ENCODE measurements around the gene EXOG. TPM values are rescaled to one million over a fixed set of nuclear protein-coding genes. Genes with fewer than 3 reads are reported as not detected.

The EXOG gene
- total RNA-seq, 1 donor from 2014 or later, result 8.8 TPM

GRCh38 chr3:38542401-38543298, 46.5 kb downstream of the EXOG start:
- TF ChIP-seq CTCF (IDR thresholded peaks at IDR 0.05) (no peak), POLR2A (IDR thresholded peaks at IDR 0.05) (no peak), POLR2AphosphoS5 (IDR thresholded peaks at IDR 0.05; ENCODE audit: insufficient read depth in 1 of 2, low read depth in 1 of 2) (no peak)
- H3K36me3 ChIP-seq, result no peaks in the 10 kb centered on the region
- intact Hi-C loops (cut with DNase I), result no loop called here
- H3K9me3 ChIP-seq, result no peaks in the 10 kb centered on the region
- H3K27me3 ChIP-seq, result no peaks in the 10 kb centered on the region
- no peak overlapping the region for H3K4me3 ChIP-seq
- DNase-seq (ENCODE audit: extremely low spot score in 2 of 2), result no peak
- H3K4me1 ChIP-seq, result peaks cover 8% of the 10 kb centered on the region
- H3K27ac ChIP-seq, result no peak overlapping the region

DNA sequence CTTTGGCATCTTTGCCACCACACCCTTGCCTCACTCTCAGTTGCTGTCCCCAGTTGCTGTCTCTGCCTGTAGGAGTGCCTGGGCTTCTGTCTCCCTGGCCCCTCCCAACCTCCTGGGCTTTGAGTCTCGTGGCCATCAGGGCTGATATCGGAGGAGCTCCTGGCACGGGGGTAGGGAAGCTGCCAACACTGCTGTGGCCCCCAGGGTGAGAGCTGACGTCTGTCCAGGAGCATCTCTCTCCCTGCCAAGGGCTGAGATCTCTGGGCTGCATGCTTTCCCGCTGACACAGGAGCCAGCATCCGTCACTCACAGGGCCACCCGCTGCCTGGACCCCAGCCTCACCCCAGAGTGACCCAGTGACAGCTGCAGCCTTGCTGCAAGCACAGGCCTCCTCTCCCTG, 47.4 kb downstream of the EXOG start:
- Histone ChIP-seq H3K4me1 (peaks cover 8% of the 10 kb centered on the region), H3K27me3 (no peaks in the 10 kb centered on the region), H3K27ac (no peak overlapping the region), H3K4me3 (no peak overlapping the region), H3K36me3 (no peaks in the 10 kb centered on the region), H3K9me3 (no peaks in the 10 kb centered on the region)
- DNase-seq (ENCODE audit: extremely low spot score in 2 of 2), result no peak
- intact Hi-C loops (cut with DNase I), result no loop called here
- no peak for TF ChIP-seq CTCF (IDR thresholded peaks at IDR 0.05)
- TF ChIP-seq POLR2A (IDR thresholded peaks at IDR 0.05), result no peak
- TF ChIP-seq POLR2AphosphoS5 (IDR thresholded peaks at IDR 0.05; ENCODE audit: insufficient read depth in 1 of 2, low read depth in 1 of 2), result no peak

DNA sequence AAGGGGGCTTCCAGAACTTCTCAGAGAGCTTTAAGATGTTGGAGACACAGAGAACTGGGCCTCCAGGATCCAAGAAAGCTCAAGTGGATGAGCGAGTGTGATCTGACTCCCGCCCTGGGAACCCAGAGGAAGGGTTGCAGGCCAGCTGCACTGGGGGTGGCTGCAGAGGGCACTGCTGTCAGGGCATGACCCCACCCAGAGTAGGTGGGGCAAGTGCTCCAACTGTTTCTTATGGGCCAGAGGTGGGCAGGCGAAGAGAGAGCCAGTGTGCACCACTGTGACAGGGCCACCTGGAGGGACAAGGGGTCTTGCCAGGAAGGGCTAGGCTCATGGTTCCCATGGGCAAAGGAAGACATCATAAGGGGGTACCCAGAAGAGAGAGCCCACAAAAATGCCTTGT, 48.8 kb downstream of the EXOG start:
- intact Hi-C loops (cut with DNase I), result no loop called here
- no peaks in the 10 kb centered on the region for H3K9me3 ChIP-seq

DNA sequence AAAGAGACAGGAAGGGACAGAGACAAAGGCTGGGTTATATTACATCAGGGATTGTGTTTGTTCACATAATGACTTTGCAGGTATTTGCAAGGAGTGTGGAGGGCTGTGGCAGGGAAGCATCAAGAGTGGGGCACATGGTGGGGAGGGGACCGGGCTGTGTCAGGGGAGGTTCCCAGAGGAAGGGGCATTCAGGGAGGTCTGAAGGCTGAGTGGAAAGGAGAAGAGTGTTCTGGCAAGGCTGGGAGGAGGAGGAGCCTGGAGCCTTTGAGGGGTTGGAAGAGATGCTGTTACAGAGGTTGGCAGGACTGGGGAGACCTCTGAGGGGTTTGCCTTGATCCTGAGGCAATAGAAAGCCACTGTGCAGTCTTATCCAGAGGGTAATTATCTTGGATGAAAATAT, 49.4 kb downstream of the EXOG start:
- intact Hi-C loops (cut with DNase I), result no loop called here
- Histone ChIP-seq H3K27me3 (no peaks in the 10 kb centered on the region), H3K4me1 (peaks cover 8% of the 10 kb centered on the region), H3K27ac (no peak overlapping the region), H3K9me3 (no peaks in the 10 kb centered on the region), H3K4me3 (no peak overlapping the region), H3K36me3 (no peaks in the 10 kb centered on the region)
- no peak for TF ChIP-seq POLR2AphosphoS5 (IDR thresholded peaks at IDR 0.05; ENCODE audit: insufficient read depth in 1 of 2, low read depth in 1 of 2)
- no peak for DNase-seq (ENCODE audit: extremely low spot score in 2 of 2)

More for the DNA sequence above, 48.8 kb downstream of the EXOG start:
- DNase-seq (ENCODE audit: extremely low spot score in 2 of 2), result no peak
- Histone ChIP-seq H3K27ac (no peak overlapping the region), H3K27me3 (no peaks in the 10 kb centered on the region), H3K36me3 (no peaks in the 10 kb centered on the region), H3K4me1 (peaks cover 8% of the 10 kb centered on the region), H3K4me3 (no peak overlapping the region)
- no peak for TF ChIP-seq POLR2A (IDR thresholded peaks at IDR 0.05)
- no peak for TF ChIP-seq POLR2AphosphoS5 (IDR thresholded peaks at IDR 0.05; ENCODE audit: insufficient read depth in 1 of 2, low read depth in 1 of 2)
- TF ChIP-seq CTCF (IDR thresholded peaks at IDR 0.05), result no peak

DNA sequence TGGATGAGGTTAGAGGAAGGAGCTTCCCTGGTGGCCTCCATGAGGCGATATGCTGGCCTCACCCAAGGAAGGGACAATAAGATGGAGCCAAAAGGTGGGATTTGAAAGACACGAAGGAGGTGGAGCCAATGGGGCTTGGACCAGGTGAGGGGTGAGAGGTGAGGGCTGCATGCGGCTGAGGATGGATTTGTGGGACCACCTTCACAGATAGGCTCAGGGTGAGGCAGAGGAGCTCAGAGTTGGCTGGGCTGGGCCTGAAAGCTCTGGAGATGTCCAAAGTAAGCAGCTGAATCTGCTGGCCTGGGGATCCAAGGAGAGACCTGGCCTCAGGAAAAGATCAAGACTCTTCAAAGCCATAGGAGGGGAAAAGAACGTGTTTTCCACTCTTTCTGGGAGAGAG, 49.8 kb downstream of the EXOG start:
- intact Hi-C loops (cut with DNase I), result no loop called here
- TF ChIP-seq POLR2AphosphoS5 (IDR thresholded peaks at IDR 0.05; ENCODE audit: insufficient read depth in 1 of 2, low read depth in 1 of 2), result no peak
- TF ChIP-seq POLR2A (IDR thresholded peaks at IDR 0.05), result no peak
- TF ChIP-seq CTCF (IDR thresholded peaks at IDR 0.05), result no peak
- Histone ChIP-seq H3K4me3 (no peak overlapping the region), H3K36me3 (no peaks in the 10 kb centered on the region), H3K9me3 (no peaks in the 10 kb centered on the region), H3K27ac (no peak overlapping the region), H3K4me1 (peaks cover 8% of the 10 kb centered on the region), H3K27me3 (no peaks in the 10 kb centered on the region)
- no peak for DNase-seq (ENCODE audit: extremely low spot score in 2 of 2)
